ENCODE results near the gene PCDHGC5. TPM values are rescaled to one million over a fixed set of nuclear protein-coding genes. Genes with fewer than 3 reads are reported as not detected.

The PCDHGC5 gene
- total RNA-seq, 1 donor from 2014 or later, result 0.26 TPM

- DNase-seq (ENCODE audit: low read depth), result no peak
- Histone ChIP-seq H3K4me3 (ENCODE audit: low read depth, low read length) (no peak overlapping the region), H3K27me3 (ENCODE audit: control insufficient read depth, insufficient read depth, low read length) (peaks cover 3% of the 10 kb centered on the region), H3K36me3 (ENCODE audit: control insufficient read depth, insufficient read depth, low read length) (peaks cover 5% of the 10 kb centered on the region)
- no peak for TF ChIP-seq CTCF (IDR thresholded peaks at IDR 0.05; ENCODE audit: insufficient read depth, low read length, severe bottlenecking)
- FAIRE-seq, result peak; percentile 90
Observed at GRCh38 chr5:141486091-141486490, 2.8 kb upstream of the PCDHGC5 start.

GRCh38 chr5:141487131-141487530 is 1.8 kb upstream of the PCDHGC5 start:
- DNase-seq (ENCODE audit: low read depth) (no peak), FAIRE-seq (peak; percentile 70)
- H3K36me3 ChIP-seq (ENCODE audit: control insufficient read depth, insufficient read depth, low read length), result peaks cover 5% of the 10 kb centered on the region
- no peak for TF ChIP-seq CTCF (IDR thresholded peaks at IDR 0.05; ENCODE audit: insufficient read depth, low read length, severe bottlenecking)
- H3K27me3 ChIP-seq (ENCODE audit: control insufficient read depth, insufficient read depth, low read length), result peaks cover 4% of the 10 kb centered on the region
- no peak overlapping the region for H3K4me3 ChIP-seq (ENCODE audit: low read depth, low read length)

GRCh38 chr5:141489841-141490240 is 960 bp downstream of the PCDHGC5 start:
- DNase-seq (ENCODE audit: low read depth) (no peak), FAIRE-seq (no peak)
- H3K36me3 ChIP-seq (ENCODE audit: control insufficient read depth, insufficient read depth, low read length), result peaks cover 5% of the 10 kb centered on the region
- peaks cover 6% of the 10 kb centered on the region for H3K27me3 ChIP-seq (ENCODE audit: control insufficient read depth, insufficient read depth, low read length)
- TF ChIP-seq CTCF (IDR thresholded peaks at IDR 0.05; ENCODE audit: insufficient read depth, low read length, severe bottlenecking), result no peak
- no peak overlapping the region for H3K4me3 ChIP-seq (ENCODE audit: low read depth, low read length)

- FAIRE-seq, result no peak
- Histone ChIP-seq H3K36me3 (ENCODE audit: control insufficient read depth, insufficient read depth, low read length) (peaks cover 5% of the 10 kb centered on the region), H3K4me3 (ENCODE audit: low read depth, low read length) (no peak overlapping the region), H3K27me3 (ENCODE audit: control insufficient read depth, insufficient read depth, low read length) (peaks cover 6% of the 10 kb centered on the region)
- DNase-seq (ENCODE audit: low read depth), result no peak
- TF ChIP-seq CTCF (IDR thresholded peaks at IDR 0.05; ENCODE audit: insufficient read depth, low read length, severe bottlenecking), result no peak
Observed at GRCh38 chr5:141490271-141490670, 1.4 kb downstream of the PCDHGC5 start.

GRCh38 chr5:141490771-141491170 is 1.9 kb downstream of the PCDHGC5 start:
- H3K4me3 ChIP-seq (ENCODE audit: low read depth, low read length), result no peak overlapping the region
- TF ChIP-seq CTCF (IDR thresholded peaks at IDR 0.05; ENCODE audit: insufficient read depth, low read length, severe bottlenecking), result no peak
- H3K36me3 ChIP-seq (ENCODE audit: control insufficient read depth, insufficient read depth, low read length), result peaks cover 2% of the 10 kb centered on the region
- FAIRE-seq (peak; percentile 60), DNase-seq (ENCODE audit: low read depth) (no peak)
- peaks cover 6% of the 10 kb centered on the region for H3K27me3 ChIP-seq (ENCODE audit: control insufficient read depth, insufficient read depth, low read length)
